CD4-positive, alpha-beta T cell treated with Interleukin-21 for 1 hour (primary cell): ENCODE results near the gene ATF3.

ENCODE experiments used
- DNase-seq: peaks from one replicate; pipeline ENCODE4 v3.0.0-alpha.2; 2020

The ATF3 gene, protein sequence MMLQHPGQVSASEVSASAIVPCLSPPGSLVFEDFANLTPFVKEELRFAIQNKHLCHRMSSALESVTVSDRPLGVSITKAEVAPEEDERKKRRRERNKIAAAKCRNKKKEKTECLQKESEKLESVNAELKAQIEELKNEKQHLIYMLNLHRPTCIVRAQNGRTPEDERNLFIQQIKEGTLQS

DNA sequence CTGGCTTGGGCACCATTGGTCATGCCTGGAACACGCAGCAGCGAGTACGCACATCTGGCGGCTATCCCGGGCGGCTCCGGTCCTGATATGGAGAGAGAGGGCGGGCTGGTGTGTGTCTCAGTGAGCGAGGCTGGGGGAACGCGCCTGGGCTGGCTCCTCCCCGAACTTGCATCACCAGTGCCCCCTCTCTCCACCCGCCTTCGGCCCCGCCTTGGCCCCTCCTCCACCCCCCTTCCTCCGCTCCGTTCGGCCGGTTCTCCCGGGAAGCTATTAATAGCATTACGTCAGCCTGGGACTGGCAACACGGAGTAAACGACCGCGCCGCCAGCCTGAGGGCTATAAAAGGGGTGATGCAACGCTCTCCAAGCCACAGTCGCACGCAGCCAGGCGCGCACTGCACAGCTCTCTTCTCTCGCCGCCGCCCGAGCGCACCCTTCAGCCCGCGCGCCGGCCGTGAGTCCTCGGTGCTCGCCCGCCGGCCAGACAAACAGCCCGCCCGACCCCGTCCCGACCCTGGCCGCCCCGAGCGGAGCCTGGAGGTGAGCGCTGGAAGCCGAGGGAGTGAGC, at the start of gene ATF3:
Gene ATF3, plus strand, starts transcription at position 370 of the 567 bp plus-strand sequence. CDS start 6,261 bp downstream, outside the sequence.
- peak; percentile 95 for DNase-seq

DNA sequence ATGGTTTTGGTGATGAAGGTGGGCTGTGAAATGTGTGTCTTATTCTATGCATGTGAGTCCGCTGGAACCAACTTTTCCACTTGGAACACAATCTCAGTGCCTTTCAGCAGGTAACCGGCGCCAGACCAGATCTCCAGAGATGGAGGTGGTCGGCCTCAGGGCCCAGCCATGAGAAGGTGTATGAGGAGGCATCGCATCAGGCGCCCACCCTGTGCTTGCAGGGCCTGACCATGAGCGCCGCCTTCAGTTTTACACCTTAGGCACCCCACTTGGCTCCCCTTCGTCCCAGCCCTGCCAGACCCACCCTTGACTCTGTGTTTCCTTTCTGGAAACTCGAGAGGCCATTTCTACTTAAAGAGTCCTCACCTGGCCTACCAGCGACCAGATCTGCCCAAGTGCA, 48.6 kb upstream of the ATF3 start:
- DNase-seq = no peak

DNA sequence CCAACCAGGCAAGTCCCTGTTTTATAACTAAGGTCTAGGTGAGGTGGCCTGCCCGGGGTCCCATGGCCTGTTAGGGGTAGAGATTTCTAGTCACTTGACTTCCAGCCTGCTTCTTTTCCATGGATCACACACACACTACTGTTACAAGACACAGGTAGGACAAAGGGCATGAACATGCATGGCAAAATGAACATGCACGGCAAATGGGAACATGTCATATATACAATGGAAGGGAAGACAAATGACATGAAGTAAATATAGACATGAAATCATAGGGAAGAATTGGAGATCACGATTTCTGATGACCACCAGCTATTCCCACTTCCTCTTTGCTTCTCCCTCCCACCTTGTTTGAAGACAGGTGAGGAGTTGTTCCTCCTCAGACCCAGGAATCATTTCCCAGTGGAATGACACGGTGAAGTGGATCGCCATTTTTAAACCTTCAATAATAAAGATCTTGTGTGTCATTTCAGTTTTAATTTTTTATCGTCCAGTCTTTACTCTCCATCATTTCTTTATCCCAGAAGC, 47.6 kb upstream of the ATF3 start:
- DNase-seq = no peak

DNA sequence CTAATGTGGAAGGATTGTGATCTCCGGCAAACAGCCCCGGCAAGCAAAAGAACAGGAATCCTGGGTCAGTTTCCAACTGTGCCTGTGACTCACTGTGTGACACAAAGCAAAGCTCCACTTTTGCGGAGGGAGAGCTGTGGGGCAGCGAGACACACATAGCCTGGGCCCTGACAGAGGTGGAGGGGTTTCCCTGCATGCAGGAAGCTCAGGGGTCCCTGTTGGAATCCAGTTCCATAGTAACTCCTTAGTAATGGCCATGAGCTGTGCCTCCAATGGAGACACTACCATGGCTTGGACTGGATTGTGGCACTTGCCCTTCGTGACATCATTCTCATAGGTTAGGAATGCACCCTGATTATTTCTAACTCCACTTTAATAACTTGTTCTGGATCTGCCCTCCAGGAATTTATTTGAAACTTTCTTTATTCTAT, 47.0 kb upstream of the ATF3 start:
- no peak for DNase-seq

DNA sequence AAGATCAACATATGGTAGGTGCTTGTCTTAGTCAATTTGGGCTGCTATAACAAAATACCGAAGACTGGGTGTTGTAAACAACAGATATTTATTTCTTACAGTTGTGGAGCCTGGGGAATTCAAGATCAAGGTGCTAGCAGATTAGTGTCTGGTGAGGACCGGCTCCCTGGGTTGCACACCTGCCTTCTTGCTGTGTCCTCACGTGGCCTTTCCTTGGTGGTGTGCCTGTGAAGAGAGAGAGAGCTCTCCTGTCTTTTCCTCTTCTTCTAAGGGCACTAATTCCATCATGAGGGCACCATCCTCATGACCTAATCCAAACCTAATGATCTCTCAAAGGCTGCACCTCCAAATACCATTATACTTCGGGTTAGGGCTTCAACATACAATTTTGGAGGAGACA, 45.8 kb upstream of the ATF3 start:
- no peak for DNase-seq

DNA sequence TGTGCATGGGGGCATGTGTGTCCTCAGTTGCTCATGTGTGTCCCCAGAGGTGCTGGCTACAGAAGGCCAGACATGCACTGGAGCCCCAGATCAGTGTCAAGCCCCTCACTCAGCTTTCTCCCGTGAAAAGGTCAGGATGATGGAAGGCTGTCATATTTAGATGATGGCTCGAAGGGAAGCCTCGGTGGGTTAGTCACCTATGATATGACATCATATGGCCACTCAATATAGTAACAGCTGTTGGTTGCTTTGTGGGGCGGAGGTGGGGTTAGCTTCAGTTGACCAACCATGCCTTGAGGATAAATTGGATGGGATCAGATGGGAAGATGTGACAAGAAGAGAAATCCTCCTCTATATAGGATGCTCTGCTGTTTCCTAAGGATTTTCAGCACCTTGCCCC, 43.5 kb upstream of the ATF3 start:
- DNase-seq = no peak

DNA sequence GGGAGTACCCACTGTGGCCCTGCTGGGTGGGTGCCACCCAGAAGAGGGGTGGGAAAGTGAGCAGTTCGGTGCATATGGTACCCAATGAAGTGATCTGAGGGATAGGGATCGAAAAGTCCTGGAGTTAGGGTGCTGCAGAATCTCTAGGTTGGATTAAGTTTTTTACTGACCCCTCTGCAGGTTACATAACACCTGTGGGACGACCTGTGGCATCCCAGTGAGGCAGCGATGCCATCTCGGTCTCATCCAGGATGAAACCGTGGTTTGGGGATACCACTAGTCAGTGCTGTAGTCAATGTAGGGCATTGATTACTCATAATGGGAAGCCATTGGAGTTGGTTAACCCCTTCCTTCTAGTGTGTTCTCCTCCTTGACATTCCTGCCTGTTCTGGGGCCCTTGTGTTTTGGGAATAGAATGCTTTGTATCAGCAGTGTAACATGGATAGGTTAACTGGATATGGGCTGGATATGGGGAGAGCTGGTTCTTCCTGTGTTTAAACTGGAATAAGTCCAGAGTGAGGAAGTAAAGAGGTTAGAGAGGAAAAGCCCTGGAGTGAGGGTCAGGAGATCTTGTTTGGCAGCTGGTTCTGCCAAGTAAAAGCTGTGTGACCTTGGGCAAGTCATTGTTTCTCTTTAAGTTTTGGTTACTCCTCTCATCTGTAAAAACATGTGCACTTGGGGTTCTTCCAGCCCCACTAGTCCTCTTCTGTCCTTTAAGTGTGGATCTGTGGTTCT, 42.8 kb upstream of the ATF3 start:
- DNase-seq = no peak

DNA sequence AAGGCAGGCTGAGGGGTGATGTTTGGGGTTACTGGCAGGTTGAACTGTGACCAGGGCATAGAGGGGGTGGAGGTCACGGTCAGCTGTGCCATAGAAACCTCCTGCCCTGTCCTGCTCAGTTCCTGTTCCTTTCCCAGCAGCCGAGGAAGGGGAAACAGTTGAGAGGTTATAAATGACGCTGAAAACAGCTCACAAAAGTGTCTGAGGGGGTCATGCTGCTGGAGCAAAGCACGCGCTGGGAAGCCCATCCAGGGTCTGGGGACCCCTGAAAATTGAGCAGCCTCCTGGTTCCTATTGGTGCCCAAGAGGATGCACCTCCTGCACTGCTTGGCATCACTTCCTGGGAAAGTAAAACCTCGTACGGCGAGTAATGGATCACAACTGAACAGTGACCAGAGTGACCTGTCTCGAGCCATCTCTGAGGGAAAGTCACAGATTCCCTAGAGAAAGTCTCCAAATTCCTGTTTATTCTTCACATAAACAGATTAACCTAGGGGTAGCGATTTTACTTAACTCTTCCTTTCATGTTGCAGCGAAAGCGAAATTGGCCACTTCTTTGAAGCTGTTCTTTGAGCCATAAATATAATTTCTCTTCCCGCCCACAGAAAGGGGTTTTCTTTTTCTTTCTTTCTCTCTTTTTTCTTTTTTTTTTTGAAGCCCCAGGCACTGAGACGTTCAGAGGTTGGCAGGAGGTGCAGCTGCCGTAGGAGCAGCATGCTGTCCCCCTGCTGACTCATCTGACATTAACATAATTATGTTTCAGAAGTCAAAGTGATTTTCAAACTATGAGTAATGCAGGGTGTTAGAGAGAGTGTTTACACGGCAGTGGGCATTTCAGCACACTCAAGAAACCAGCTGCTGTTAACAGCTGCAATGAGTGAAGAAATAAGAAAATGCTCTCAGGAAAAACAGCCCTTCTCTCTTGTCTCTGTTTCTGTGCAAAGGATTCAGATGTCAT, 41.8 kb upstream of the ATF3 start:
- DNase-seq = peak; percentile 72

DNA sequence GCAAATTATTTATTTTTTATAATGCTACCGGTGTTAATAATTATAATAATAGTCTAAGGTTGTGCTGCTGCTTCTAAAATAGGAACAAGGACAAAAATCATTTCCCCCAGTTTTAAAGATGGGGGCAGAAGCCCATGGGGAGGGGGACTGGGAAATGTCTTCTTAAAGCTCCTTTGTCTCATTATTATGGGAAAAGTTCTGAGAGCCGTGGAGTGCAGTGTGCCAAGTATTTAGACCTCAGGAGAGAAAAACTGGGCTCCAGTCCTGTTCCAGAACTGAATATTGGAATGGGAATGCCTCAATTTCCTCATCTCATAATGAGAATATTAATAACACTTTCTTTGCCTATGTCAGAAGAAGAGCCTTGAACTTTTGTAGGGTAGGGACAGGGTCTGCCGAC, 40.9 kb upstream of the ATF3 start:
- DNase-seq = no peak

DNA sequence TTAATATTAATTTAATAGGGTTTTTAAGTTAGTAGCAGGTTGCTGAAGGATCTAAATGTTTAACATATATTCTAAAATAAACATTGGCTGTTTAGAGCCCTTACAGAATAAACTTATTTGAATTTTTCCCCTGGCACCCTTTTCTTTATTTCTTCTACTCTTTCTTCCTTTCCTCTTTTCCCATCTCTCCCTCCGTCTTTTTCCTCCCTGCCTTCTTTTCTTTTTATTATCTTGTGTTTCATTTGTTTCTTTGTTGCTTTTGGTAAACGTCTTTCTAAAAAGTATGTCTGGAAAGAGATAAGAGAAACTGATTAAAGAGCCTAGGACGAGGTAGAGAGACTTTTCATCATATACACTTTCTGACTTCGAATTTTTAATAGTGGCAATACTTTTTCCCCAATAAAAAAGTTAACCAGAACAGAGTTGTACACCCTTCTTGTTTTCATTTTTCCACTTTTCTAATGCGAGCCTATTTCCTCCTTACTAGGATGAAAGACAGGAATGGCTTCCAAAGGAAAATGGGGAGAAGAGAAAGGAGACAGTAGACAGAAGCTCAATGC, 39.5 kb upstream of the ATF3 start:
- DNase-seq = no peak

DNA sequence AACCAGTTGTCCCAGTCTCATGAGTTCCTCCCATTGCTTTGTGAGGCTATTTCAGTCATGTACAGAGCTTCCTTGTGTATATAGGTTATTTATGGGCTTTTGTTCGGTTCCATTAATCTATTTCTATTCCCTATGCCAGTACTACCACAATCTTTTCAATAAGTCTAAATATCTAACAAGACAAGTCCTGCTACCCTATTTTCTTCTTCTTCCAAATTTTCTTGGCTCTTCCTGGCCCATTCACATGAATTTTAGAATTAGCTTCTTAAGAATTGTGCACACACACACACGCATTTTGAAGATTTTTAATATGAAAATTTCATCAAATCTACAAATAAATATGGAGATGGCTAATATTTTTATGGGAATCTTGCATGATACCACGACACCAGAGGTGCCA, 33.8 kb upstream of the ATF3 start:
- no peak for DNase-seq

DNA sequence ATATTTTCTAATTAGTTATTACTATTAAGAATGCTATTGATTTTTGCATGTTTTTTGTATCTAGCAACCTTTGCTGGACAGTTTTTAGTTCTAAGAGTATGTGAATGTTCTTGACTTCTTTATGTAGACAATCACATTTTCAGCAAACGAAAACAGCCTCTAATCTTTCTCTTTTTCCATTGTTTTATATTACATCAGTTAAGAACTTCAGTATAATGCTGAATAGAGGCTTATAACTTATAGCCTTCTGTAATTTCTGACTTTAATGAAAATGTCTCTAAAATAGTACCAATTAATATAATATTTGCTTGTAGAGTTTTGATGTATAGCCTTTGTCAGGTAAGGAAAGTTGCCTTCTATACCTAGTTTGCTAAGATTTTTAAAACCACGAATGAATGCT, 33.2 kb upstream of the ATF3 start:
- DNase-seq = no peak

DNA sequence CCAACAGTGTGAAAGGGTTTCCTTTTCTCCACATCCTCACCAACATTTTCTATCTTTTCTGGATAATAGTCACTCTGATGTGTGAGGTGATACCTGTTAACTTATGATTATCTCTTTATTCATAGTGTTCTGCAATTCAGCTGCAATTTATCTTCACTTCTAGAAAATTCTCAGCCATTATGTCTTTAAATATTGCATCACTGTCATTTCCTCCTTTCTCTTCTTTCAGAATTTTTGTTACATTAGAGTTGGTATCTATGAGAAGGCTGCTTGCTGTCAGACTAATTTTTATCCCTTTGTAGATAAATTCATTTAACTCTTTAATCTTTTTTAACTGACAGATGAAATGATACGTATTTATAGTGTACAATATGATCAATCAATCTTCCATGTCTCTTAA, 30.5 kb upstream of the ATF3 start:
- DNase-seq = no peak

DNA sequence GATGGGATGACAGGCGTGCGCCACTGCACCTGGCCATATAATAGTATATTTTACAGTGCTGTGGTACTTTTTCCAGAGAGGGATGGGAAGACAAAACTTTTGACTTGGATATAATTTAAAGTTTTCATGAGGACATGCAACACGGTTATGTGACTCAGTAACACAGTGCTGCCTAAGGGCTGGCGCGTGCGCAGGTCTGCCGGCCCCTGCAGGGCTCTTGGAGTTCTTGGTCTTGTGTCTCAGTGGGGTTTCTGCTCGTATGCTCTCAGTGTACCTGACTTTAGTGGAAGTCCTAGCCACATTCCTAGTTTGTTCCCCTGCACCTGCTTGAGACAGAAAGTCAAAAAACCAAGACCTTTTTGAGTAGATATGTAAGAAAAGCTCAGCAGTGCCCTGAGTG, 27.5 kb upstream of the ATF3 start:
- DNase-seq = no peak

DNA sequence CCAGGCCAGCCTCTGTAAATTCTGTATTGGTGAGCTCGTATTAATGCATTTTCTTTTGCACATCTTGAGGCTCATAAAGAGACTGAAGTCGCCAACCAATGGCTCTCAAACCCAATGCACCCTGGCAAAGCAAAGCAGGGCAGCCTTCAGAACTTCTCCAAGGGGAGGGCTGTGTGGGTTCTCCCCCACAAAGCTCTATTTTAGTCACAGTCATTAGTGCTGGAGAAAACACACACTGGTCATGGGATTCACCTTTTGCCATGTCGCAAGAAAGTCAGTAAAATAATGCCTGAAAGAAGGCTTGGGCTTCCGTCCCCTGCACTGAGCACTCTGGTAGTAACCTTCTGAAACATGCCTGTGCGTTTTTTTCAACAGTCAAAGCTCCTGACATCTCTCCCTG, 26.3 kb upstream of the ATF3 start:
- DNase-seq = no peak

DNA sequence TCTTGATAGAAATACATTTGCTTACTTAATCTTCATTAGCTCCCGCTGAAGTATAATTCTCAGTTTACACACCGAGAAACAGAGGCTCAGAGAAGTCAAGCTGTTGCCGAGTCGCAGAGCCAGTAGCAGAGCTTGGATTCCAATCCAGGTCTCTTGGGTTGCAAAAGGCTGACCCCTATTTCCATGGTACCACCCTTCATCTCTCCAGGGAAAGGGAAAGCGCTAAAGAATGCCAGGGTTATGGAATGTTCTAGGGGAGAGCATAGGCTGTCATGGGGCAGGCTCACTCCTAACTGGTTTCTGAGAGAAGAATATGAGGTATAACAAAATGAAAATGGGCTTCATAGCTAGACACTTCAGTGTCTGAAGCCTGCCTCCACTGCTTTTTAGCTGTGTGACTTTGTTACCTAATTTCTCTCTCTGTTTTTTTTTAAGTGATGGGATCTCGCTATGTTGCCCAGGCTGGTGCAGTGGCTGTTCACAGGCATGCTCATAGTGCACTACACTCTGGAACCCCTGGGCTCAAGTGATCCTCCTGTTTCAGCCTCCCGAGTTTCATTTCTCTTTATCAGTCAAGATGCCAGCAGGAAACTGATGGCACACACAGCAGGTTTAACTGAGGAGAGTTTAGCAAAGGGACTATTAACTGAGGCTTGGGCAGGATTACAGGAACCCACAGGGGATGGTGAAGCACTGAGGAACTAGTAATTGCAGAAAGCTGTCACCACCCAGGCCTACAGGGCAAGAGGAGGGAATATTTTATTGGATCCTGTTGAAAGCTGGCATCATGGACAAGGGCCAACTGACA, 25.5 kb upstream of the ATF3 start:
- no peak for DNase-seq

DNA sequence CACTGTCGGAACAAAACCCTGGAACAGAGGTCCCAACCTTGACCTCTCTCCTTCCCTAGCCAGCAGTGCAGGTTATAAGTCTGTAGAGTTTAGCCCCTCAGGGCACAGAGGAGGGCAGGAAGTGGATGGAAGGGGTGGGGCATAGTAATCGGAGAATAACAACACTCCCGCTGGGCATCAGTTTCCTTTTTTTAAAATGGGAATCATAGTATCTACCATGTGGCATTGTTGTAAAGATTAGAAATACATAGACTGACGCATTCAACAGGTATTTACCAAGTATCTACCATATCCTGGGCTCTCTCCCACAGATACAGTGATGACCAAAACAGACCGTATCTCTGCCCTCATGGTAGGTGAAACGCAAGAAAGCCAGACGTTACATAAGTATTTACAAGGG, 24.9 kb upstream of the ATF3 start:
- DNase-seq = no peak

DNA sequence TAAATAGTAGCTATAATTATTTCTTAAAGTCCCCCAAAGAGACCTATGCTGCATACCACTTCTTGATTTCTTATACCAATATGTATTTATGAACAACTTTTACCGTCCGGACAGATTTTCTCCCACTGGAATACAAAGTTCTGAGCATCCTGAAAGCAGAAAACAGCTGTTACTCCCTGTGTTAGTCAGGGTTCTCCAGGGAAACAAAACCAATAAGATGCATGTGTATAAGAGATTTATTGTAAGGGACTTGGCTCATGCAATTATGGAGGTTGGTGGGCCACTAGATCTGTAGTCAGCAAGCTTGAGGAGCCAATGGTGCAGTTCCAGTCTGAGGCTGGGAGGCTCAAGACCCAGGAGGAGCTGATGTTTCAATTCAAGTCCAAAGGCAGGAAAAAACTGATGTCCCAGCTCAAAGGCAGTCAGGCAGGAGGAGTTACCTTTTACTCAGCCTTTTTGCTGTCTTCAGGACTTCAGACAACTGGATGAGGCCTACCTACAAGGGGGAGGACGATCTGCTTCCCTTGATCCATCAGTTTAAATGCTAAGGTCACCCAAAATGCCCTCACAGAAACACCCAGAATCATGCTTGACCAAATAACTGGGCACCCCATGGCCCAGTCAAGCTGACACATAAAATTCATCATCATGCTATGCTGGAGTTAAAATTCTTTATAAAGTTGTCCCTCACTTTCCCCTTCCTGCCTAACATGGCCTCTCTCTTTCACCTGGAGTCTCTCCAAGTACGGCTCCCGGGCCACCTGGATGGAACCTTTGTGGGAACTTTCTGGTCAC, 24.3 kb upstream of the ATF3 start:
- no peak for DNase-seq

DNA sequence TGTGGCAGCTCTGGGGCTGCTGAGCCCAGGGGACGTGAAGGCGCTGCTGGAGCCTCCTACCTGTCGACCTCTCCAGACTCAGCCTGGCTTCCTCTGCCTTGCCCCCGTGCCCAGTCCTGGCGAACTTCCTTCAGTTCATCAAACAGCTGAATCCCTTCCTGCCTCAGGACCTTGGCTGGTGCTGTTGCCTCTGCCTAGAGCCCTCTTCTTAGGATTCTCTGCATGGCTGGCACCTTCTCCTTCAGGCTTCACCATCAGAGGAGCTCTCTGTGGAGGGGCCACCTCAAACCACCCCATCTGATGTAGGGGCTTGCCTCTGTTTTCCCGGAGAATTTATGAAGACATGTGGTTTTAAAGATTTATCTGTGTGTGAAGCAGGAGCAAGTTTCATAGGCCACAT, 23.4 kb upstream of the ATF3 start:
- no peak for DNase-seq

DNA sequence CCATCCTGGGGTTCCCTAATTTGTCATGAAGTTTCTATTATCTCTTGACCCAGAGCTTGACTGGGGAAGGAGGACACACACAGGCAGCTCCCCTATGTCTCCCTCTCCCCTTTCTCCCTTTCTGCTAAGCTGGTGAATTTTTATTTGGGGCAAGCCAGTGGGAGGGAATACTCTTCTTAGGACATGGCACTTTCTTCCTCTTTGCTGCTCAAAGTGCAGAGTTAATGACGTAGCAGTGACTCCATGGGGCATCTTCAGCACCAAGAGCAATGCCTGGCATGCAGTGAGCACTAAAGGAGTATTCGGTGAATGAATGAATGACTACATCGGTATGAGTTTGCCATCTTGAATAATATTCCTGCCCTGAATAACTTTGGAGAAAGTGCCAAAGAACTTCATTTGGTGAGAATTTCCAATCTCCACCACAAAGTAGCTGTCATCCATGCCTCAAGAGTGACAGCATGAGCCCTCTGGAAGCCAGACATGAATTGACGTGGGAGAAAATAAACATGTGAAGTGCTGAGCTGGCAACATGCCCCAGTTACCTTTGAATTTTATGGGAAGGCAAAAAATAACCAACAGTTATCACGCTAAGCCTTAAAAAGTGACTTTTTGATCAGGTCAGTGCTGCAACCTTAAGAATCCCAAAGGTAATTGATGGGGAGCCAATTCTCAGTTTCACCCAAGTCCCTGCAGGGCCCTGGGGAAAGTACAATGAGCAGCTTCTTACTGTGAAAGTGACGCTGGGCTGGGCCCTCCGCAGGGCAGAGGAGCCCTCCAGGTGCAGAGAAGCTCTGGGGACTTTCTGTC, 22.1 kb upstream of the ATF3 start:
- DNase-seq = no peak
